Endodermal cell (in vitro differentiated cells): Measurements from ENCODE around the gene MAD2L1BP. TPM values are rescaled to one million over a fixed set of nuclear protein-coding genes. Genes with fewer than 3 reads are reported as not detected.
A peak's percentile ranks its signal among the peaks of the same experiment; 100 is the strongest.

Source experiments
- DNase-seq: peaks from one replicate; pipeline ENCODE4 v3.0.0-alpha.2; 2017
- H3K27ac ChIP-seq: 2 replicates; pipeline ENCODE4 v1.5.1; 2013; ENCODE audit warnings: mild to moderate bottlenecking, low read depth, low read length, moderate library complexity
- H3K27me3 ChIP-seq: 2 replicates; pipeline ENCODE4 v1.6.1; 2013; ENCODE audit warnings: mild to moderate bottlenecking, low read length, moderate library complexity; ENCODE audit not compliant: insufficient read depth, control insufficient read depth, poor library complexity, severe bottlenecking
- H3K36me3 ChIP-seq: 2 replicates; pipeline ENCODE4 v1.7.0; 2013; ENCODE audit warnings: mild to moderate bottlenecking, low read length, moderate library complexity; ENCODE audit not compliant: control insufficient read depth, insufficient read depth
- H3K4me1 ChIP-seq: one replicate; pipeline ENCODE4 v1.7.0; 2013; ENCODE audit warnings: low read length; ENCODE audit not compliant: control insufficient read depth, insufficient read depth
- H3K4me3 ChIP-seq: 2 replicates; pipeline ENCODE4 v1.5.1; 2013; ENCODE audit warnings: mild to moderate bottlenecking, low read length, moderate library complexity
- H3K9ac ChIP-seq: 2 replicates; pipeline ENCODE4 v1.6.1; 2013; ENCODE audit warnings: mild to moderate bottlenecking, low read length, moderate library complexity; ENCODE audit not compliant: poor library complexity, severe bottlenecking; ENCODE audit errors: extremely low read depth
- H3K9me3 ChIP-seq: 2 replicates; pipeline ENCODE4 v1.6.1; 2013; ENCODE audit warnings: mild to moderate bottlenecking, low read length, moderate library complexity; ENCODE audit not compliant: control insufficient read depth
- H3K27ac Mint-ChIP-seq: 2 replicates; pipeline ENCODE4 v1.8.0; 2020; ENCODE audit warnings: mixed read lengths
- H3K27me3 Mint-ChIP-seq: 2 replicates; pipeline ENCODE4 v1.8.0; 2021; ENCODE audit warnings: mild to moderate bottlenecking, mixed read lengths; ENCODE audit not compliant: insufficient read depth
- H3K36me3 Mint-ChIP-seq: 2 replicates; pipeline ENCODE4 v1.8.0; 2020; ENCODE audit warnings: low read depth, mixed read lengths
- H3K4me1 Mint-ChIP-seq: 2 replicates; pipeline ENCODE4 v1.8.0; 2020; ENCODE audit warnings: mixed read lengths
- H3K4me3 Mint-ChIP-seq: 2 replicates; pipeline ENCODE4 v1.8.0; 2020; ENCODE audit warnings: mild to moderate bottlenecking, moderate library complexity, mixed read lengths
- H3K9me3 Mint-ChIP-seq: 2 replicates; pipeline ENCODE4 v1.8.0; 2020; ENCODE audit warnings: mild to moderate bottlenecking, mixed read lengths
- CTCF ChIP-seq: fragments of 200-600 bp; sonication (generic); conservative IDR thresholded peaks from 2 replicates; pipeline ENCODE4 v1.5.0; 2021; ENCODE audit warnings: antibody characterized with exemption, mild to moderate bottlenecking
- WGBS, 2 experiments: methylation state at CpG; one replicate each; pipeline versions ENCODE4 v1.1.5 to v1.1.7; 2013; ENCODE audit warnings: missing lambda C conversion rate in 2 of 2, mixed read lengths in 1 of 2; ENCODE audit not compliant: insufficient coverage in 1 of 2, insufficient read length in 1 of 2; 5-methylcytosine and 5-hydroxymethylcytosine counted together
- total RNA-seq, 2 donors: library from RNA; stranded (reverse); fragmentation: NEBNext Ultra II Directional in 1 of 2; extraction: Animal tissue kit (Norgen Biotek cat#: 25700) in 1 of 2; gene quantifications; 2 replicates in 1 of 2; 3 replicates in 1 of 2; pipeline ENCODE4 v1.2.1, GENCODE V29; 2021

MAD2L1BP gene
- total RNA-seq, 2 donors from 2014 or later, result 32.7 to 41.5 TPM

GRCh38 chr6:43683708-43684455, 48.2 kb downstream of the MAD2L1BP start:
- Mint-ChIP-seq H3K4me1 (peaks cover 57% of the 10 kb centered on the region), H3K36me3 (peaks cover 12% of the 10 kb centered on the region), H3K27me3 (no peaks in the 10 kb centered on the region), H3K4me3 (no peak overlapping the region), H3K9me3 (no peaks in the 10 kb centered on the region), H3K27ac (no peak overlapping the region)
- Histone ChIP-seq H3K9ac (no peak overlapping the region), H3K27me3 (no peaks in the 10 kb centered on the region), H3K27ac (no peak overlapping the region), H3K4me1 (peaks cover 23% of the 10 kb centered on the region), H3K4me3 (peak overlapping the region; percentile 7), H3K9me3 (no peaks in the 10 kb centered on the region), H3K36me3 (peaks cover 40% of the 10 kb centered on the region)
- TF ChIP-seq CTCF, result no peak
- DNase-seq, result no peak
- 89 to 95% methylated on average over 1 of the region's 1 CpG for WGBS, 2 experiments

- H3K27me3 Mint-ChIP-seq, result no peaks in the 10 kb centered on the region
- H3K36me3 Mint-ChIP-seq, result no peaks in the 10 kb centered on the region
- Histone ChIP-seq H3K27me3 (no peaks in the 10 kb centered on the region), H3K36me3 (peaks cover 8% of the 10 kb centered on the region), H3K9me3 (no peaks in the 10 kb centered on the region), H3K4me3 (peak overlapping the region; percentile 99), H3K27ac (no peak overlapping the region), H3K9ac (peak overlapping the region; percentile 90), H3K4me1 (peaks cover 11% of the 10 kb centered on the region)
- H3K4me1 Mint-ChIP-seq, result peaks cover 41% of the 10 kb centered on the region
- peak overlapping the region; percentile 96 for H3K4me3 Mint-ChIP-seq
- DNase-seq, result no peak
- H3K9me3 Mint-ChIP-seq, result no peaks in the 10 kb centered on the region
- peak overlapping the region; percentile 92 for H3K27ac Mint-ChIP-seq
- no peak for TF ChIP-seq CTCF
- 5 to 14% methylated on average over 7 to 10 of the region's 10 CpGs for WGBS, 2 experiments
Observed at GRCh38 chr6:43687079-43687436, 51.4 kb downstream of the MAD2L1BP start.

DNA sequence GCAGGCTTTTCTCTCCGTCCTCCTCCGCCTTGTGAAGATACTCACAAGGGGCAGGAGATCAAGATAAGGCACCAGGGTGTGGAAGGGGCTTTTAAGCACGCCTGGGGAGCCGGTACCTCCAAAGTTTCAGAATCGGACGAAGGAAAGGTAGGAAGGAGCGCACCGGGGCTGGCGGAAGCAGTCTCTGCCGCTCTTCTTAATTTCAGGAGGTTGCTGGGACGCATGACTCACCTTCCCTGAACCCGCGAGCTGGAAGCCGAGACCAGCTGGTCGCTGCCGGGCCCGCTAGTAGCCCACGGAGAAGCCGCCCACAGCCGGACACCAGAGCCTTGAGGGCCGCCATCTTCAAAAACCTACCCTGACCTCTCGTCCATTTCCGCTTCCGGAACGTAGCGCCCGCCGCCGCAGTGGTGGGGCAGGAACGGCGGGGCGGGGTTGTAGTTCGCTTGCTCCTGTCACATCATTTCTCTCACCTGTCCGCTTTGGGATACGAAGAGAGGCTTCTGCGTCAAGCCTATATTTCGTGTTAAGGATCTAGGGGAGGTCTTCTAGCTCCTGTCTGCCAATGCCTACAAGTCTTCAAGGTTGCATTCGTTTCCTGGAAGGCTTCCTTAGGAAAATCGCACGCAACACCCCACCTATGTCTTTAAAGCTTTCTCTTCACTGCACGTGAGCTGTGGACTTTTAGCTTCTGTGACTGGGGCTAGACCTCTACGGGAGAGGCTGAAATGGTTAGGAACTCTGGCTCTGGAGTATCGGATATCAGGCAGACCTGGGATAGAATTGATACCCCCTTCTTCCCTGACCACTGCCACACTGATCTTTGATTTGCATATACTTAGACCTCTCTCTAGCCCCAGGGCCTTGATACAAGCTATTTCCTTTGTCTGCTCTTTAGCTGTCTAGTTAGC, 52.1 kb downstream of the MAD2L1BP start, which contains the start of gene MRPS18A:
MRPS18A (minus strand) TSS at position 355 of the 911 bp plus-strand sequence; CDS start at position 343, 12 bp downstream.
- peaks cover 11% of the 10 kb centered on the region for H3K4me1 ChIP-seq
- Mint-ChIP-seq H3K4me3 (peak within 1 kb of the TSS; percentile 96), H3K4me1 (peaks cover 36% of the 10 kb centered on the region), H3K27ac (peak within 1 kb of the TSS; percentile 92), H3K27me3 (no peaks in the 10 kb centered on the region), H3K9me3 (no peaks in the 10 kb centered on the region), H3K36me3 (no peaks in the 10 kb centered on the region)
- peak within 1 kb of the TSS; percentile 99 for H3K4me3 ChIP-seq
- H3K9ac ChIP-seq, result peak within 1 kb of the TSS; percentile 90
- H3K27ac ChIP-seq, result no peak within 1 kb of the TSS
- 3 to 6% methylated on average over 27 to 43 of the region's 43 CpGs for WGBS, 2 experiments
- TF ChIP-seq CTCF, result no peak
- DNase-seq, result peak; percentile 95
- peaks cover 3% of the 10 kb centered on the region for H3K36me3 ChIP-seq
- H3K27me3 ChIP-seq, result no peaks in the 10 kb centered on the region
- H3K9me3 ChIP-seq, result no peaks in the 10 kb centered on the region
